GM10847 (cell line): ENCODE data around the gene RASGRF1.

ENCODE experiments used
- POLR2A ChIP-seq: IDR thresholded peaks from 2 replicates; pipeline ENCODE4 v1.6.1; 2011; ENCODE audit not compliant: insufficient read length; ENCODE audit errors: extremely low read depth

The RASGRF1 gene

DNA sequence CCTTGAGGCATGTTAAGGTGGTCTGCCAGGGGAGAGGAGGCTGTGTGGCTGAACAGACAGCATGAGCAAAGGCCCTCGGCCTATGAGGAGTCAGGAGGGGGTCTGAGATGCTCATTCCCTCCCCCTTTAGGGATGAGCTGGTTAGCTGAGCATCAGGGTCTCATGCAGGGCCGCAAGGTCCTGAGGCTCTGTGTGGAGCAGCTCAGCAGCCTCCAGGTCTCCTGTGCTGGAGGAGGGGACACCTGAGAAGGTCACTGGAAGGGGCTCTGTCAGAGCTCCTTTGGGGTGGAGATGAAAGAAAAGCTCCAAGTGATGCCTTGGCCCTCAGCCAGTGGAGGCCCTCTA, 67.1 kb downstream of the RASGRF1 start:
- TF ChIP-seq POLR2A: no peak

DNA sequence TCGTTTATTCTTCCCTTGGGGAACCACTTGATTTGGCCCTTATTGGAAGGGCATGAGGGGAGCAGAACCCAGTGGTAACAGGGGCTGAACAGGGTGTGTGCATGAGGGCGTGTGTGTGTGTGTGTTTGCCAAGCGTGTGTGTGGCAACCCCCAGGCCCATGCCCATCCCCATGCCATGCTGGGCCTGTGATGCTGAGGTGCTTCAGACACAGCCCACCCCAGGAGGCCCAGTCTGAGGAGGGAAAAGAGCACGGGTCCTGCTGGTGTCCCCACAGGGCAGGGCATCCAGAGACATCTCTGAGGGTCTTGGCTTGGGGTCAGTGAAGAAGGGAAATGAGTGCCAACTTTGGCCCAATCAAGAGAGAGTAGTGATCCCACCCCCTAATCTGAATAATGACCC, 71.6 kb downstream of the RASGRF1 start:
- no peak for TF ChIP-seq POLR2A

DNA sequence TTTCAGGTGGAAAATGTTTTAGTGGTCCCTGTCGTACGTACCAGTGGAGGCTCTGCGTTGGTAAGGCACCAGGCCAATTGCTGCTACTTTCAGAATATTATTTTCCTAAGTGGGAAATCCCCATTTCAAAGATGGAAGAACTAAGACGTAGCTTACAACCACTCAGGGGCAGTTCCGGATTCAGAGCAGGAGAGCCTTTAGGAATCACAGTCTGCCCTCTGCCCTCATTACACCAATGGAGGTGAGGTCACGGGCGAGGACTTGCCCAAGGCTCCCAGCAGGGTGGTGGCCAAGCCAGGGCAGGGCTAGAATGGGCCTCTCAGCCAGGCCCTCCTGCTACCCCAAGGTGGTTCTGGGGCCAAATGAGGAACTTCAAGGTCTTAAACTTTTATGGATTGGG, 72.6 kb downstream of the RASGRF1 start:
- no peak for TF ChIP-seq POLR2A

DNA sequence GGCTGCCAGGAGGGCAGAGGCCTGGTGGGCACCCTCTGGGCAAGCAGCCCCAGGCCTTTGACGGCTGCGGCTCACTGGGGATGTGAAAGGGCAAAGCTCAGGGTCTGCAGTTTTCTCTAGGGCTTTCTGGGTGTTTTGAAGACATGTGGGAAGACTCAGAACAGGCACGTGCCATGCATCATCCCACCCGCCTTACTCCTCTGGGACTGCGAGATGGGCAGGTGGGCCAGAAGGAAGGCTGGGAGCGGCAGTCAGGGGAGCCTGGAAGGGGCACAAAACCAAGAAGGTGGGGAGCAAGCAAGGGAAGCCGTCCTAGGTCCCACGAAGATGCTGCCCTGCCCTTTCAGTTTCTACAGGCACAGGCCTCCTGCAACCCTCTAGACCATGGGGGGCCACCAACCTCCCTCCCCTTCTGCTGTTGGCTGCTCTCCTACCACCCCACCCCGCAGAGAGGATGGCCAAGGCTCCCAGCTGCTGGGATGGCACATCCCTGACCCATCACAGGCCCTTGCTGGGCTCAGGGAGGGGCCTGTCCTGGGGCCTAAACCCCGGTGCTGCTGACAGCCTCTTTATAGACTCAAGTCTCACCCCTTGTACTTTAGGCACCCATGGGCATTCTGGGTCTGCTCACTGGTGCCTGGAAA, 73.9 kb downstream of the RASGRF1 start:
- no peak for TF ChIP-seq POLR2A

DNA sequence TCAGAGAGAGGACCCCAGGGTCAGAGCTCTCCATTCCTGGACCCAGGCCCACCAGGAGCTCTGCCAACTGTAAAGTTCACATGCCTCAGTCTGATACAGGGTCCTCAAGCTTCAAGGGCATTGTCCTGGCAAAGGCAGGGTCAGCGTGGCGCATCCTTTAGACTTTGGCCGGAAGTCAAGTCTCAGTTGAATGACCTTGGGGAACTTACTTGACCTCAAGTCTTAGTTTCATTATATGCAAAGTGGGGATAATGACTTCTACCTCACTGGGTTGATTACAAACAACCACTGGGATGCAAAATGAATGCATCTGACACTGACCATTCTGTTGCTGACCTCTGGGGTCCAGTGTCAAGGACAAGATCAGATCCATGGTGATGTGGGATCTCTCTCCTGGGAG, 75.2 kb downstream of the RASGRF1 start:
- no peak for TF ChIP-seq POLR2A

DNA sequence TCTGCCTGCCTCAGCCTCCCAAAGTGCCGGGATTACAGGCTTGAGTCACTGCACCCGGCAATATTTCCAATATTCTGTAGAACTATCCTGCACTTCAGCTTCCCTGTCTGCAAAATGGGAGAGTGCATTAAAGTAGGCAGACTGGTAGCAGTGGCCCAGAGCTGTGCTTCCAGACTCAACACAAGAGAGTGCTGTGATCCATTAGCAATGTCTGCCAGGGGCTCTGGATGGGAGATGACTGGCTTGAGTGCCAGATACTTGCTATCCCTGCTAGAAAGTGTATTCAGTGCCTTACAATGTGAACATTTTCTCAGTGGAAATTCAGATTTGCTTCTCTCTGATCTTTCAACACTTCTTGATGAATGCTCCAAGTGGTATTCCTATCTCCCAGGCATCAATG, 80.3 kb downstream of the RASGRF1 start:
- TF ChIP-seq POLR2A: no peak

DNA sequence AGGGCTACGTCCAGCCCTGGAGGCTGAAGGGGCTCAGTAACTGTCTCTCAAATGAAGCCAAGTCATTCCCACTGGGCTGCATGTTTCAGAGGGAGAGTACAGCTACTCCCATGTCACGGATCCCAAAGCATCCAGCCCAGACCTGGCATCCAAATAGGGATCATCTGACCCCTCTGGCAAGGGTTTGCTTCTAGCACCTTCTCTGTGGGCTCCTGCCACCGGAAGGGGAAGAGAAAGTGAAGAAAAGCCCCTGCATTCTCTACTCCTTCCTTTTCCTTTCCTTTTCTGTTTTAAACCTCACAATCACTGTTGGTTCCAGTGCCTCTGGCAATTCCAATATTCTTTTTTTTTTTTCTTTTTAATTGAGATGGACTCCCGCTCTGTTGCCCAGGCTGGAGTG, 81.2 kb downstream of the RASGRF1 start:
- TF ChIP-seq POLR2A: no peak

DNA sequence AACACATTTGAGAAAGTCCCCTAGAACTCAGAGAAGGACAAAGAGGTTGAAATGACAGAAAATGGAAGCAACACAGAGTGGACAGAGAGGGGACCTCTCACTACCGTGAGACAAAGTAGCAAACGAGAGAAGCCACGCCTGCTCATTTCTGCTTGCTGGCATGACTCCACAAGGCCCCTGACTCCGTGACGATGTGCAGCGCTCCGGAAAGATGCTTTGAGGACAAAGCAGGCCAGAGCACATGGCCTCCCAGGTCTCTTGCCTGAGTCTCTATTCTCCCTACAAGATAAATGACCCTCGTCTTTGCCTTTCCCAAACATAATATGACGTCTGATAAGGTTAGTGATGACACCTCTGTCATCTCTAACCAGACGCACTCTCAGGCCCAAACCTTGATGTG, 81.9 kb downstream of the RASGRF1 start:
- TF ChIP-seq POLR2A: no peak

DNA sequence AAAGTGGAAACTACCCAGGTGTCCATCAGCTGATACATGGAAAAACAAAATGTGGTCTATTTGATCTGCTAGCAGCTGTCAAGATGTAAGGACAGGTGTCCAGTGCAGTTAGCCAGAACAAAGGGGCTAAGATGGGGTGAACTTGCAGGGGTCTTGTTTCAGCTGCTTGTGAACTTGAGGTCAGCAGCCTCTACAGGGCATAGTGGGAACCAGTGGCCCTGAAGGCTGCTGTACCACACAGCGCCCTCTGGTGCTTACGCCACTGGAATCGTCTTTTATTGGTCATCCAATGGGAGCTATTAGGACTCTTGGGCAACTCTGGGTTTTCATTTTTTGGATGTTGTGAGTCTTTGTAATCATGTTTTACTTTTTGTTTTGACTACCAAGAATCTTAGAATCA, 83.5 kb downstream of the RASGRF1 start:
- no peak for TF ChIP-seq POLR2A

DNA sequence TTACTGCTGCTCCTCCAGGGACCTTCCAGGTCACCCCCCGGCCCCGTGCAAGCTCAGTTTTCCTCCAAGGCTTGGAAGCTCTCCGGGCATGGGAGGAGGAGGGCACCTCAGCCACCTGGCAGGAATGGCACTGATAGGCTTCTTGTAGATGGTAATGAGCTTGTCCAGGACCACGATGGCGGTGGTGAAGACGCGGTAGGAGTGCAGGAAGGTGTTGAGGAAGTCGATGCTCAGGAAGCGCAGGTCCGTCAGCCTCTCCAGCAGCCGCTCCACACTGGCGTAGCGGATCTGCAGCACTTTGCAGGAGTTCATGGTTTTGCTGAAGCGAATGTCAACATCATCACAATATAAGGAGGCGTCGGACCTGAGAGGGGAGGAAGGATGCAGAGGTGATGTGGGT, 84.5 kb downstream of the RASGRF1 start:
- no peak for TF ChIP-seq POLR2A

DNA sequence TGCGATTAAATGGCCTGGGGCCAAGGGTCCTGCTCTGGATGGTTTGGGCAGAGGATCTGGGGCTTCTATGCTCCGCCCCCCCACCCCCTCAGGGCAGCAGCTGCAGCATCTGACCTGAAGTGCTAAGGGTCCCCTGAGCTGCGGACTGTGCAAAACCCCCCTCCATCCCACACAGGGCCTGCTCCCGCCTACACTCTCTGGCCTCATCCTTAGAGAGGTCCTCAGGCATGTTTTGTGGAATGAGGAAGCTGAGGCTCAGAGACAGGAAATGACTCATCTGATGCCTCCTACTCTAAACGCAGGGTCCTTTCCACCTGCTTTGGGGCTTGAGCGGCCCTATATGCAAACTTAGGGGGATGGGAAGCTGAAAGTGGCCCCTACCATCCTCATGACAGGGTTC, 86.2 kb downstream of the RASGRF1 start:
- no peak for TF ChIP-seq POLR2A

DNA sequence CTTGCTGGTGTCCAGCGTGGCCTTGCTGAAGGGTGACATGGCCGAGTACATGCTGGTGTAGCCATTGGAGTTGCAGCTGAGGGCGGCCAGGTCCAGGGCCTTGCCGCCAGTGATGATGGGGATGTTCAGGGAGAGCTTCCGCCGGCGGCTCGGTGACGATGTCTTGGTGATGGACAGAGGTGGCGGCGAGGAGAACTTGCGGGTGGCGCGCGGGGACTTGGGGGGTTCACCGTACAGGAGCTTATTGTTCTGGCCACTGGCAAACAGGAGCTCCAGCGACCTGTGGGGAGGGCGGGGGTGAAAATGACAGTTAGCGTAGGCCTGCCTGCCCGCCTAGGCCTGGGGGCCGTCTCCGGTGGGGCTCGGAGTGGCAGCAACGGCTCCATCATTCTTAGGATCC, 86.7 kb downstream of the RASGRF1 start:
- no peak for TF ChIP-seq POLR2A

DNA sequence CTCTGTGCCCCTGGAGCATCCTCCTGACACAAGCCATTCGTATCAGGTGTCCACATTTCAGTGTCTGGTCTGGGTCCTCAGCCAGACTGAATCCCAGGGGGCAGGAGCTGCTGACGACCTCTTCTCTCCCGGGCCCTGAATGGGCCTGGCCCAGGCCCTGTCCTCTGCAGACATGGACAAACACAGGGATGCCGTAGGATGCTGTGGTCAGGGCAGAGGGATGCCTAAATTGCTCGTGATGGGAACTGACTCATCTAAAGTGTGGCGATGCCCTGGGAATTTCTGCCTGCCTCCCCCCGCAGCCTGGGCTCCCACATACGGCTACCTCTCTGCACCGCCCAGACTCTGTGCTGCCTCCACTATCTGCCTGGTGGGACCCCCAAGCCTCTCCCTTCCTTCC, 87.3 kb downstream of the RASGRF1 start:
- TF ChIP-seq POLR2A: no peak

DNA sequence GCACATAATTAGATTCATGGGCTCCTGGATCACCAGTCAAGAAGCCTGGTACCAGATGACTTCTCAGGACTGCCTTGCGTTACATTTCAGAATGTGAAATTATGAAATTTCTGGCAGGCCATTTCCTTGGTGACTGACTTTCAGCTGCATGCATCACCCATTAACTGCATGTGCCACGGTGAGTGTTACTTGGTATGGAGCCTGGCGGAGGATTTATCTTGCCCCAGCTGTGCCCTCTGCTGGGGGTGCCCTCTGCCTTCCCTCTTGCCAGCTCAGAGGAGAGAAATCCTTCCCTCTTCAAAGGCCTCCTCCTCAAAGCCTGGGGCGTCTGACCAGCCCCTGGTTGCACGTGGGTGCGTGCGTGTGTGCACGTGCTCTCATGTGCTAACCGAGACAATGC, 88.0 kb downstream of the RASGRF1 start:
- TF ChIP-seq POLR2A: no peak

DNA sequence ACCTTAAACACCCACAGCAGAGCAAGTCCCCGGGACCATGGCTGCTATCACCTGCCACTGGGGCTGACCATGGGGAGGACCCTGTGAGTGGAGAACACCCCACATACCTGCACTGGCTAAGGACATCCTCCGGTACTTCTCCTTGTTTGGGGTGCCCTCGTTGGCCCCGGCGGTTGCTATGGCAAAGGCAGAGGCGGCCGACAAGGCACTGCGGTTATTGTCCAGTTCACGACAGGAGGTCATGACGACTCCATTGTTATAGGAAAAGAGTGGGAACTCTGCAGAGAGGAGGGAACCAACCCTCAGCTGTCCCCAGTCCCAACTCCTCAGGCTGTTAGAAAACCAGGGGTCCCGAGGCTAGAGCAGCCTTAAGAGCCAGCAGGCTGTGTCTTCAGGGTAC, 90.9 kb downstream of the RASGRF1 start:
- TF ChIP-seq POLR2A: no peak

DNA sequence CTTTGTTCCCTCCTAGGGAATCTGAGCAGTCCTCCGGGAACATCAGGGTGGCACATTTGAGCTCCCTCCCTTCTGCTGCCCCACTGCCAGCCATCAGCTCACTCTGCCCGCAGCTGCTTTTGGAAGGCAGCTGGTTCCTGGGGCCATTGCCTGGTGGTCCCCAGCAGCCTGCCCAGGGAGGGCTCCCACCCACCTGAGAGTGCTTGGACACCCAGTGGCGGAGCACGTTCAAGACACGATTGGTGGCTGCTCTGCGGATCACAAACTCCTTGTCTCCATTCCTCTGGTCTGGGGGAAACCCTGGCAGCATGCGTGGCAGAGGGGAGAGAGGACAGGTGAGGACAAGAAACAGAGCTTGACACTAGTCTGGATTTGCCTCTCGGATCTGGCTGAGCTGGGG, 92.1 kb downstream of the RASGRF1 start:
- no peak for TF ChIP-seq POLR2A

DNA sequence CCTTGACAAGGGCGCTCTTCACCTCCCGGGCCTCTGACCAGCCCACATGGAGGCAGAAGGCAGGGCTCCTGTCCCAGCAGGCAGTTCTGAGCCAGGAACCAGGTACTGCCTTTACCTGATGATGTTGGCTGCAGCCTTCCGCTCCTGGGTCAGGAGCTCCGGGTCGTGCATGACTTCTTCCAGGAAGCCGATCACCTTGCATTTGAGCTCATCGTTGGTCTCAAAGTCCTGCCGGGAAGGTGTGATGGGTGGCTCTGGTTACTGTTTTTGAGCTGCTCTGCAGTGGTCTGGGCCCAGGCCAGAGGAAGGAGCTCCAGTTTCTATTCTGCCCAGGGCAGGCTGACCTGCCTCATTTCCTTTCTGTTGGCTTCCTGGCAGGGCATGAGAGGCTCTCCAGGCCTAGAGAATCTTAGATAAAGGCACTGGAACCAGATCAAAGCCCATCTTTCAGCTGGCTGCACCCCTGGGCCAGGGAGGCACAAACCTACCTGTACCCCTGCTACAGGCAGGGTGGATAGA, 92.5 kb downstream of the RASGRF1 start:
- TF ChIP-seq POLR2A: no peak
